Stimulated activated CD4-positive, alpha-beta T cell treated with anti-CD3 and anti-CD28 coated beads, Interleukin-12 subunit alpha, Interleukin-12 subunit beta, amount 100 ng/mL, for 48 hours (primary cell): ENCODE data around the gene JOSD1.

ENCODE experiments used
- DNase-seq, 3 donors: peaks; one replicate each; pipeline ENCODE4 v3.0.0-alpha.2; 2020; ENCODE audit warnings: low read depth in 2 of 3, low spot score in 1 of 3

JOSD1 gene

GRCh38 chr22:38715176-38715764 lies 14.5 kb upstream of the JOSD1 start:
- no peak for DNase-seq

GRCh38 chr22:38713921-38714320 lies 13.2 kb upstream of the JOSD1 start:
- no peak for DNase-seq

- no peak for DNase-seq
Measured at GRCh38 chr22:38712486-38713207, 11.9 kb upstream of the JOSD1 start.

GRCh38 chr22:38710866-38711265 lies 10.1 kb upstream of the JOSD1 start:
- no peak for DNase-seq

- no peak for DNase-seq
Measured at GRCh38 chr22:38710351-38710750, 9.6 kb upstream of the JOSD1 start.

- no peak for DNase-seq
Measured at GRCh38 chr22:38709306-38709705, 8.6 kb upstream of the JOSD1 start.

GRCh38 chr22:38707984-38708383 lies 7.2 kb upstream of the JOSD1 start:
- DNase-seq, result no peak

- DNase-seq, result no peak
Measured at GRCh38 chr22:38707346-38707745, 6.6 kb upstream of the JOSD1 start.

- DNase-seq, result no peak
Measured at GRCh38 chr22:38706901-38707195, 6.1 kb upstream of the JOSD1 start.

- peak in 1 of 3 donors; percentile 23 for DNase-seq
Measured at GRCh38 chr22:38706101-38706900, 5.6 kb upstream of the JOSD1 start.

GRCh38 chr22:38705235-38706100 lies 4.7 kb upstream of the JOSD1 start, which contains the start of gene GTPBP1:
Gene GTPBP1, plus strand, starts transcription at chr22:38705944. Its CDS starts 12 bp downstream, at chr22:38705956.
- peak; percentile 94 to 99 (median 96) for DNase-seq

GRCh38 chr22:38704654-38705234 lies 4.0 kb upstream of the JOSD1 start:
- no peak for DNase-seq

- peak in 1 of 3 donors; percentile 43 for DNase-seq
Measured at GRCh38 chr22:38700270-38700788, 414 bp downstream of the JOSD1 start.

GRCh38 chr22:38699784-38700183 lies 959 bp downstream of the JOSD1 start:
- DNase-seq, result no peak

GRCh38 chr22:38699143-38699542 lies 1.6 kb downstream of the JOSD1 start:
- no peak for DNase-seq

- DNase-seq, result no peak
Measured at GRCh38 chr22:38698407-38699094, 2.2 kb downstream of the JOSD1 start.

GRCh38 chr22:38697425-38698089 lies 3.2 kb downstream of the JOSD1 start:
- DNase-seq, result no peak

GRCh38 chr22:38696606-38697424 lies 3.9 kb downstream of the JOSD1 start:
- DNase-seq, result peak in 2 of 3 donors; percentile 22 to 36

- DNase-seq, result no peak
Measured at GRCh38 chr22:38694940-38695339, 5.8 kb downstream of the JOSD1 start.
